ENCODE measurements around the gene GEN1. TPM values are rescaled to one million over a fixed set of nuclear protein-coding genes. Genes with fewer than 3 reads are reported as not detected.

Gene GEN1
- total and polyA plus RNA-seq, 10 of the 15 experiments (the other 5 are each of a cell fraction or from before 2014, with no cell fraction given), result 6.0 to 49.6 (median 36.0) TPM

GRCh38 chr2:17781482-17781881 lies 27.5 kb downstream of the GEN1 start:
- TF ChIP-seq MYC (IDR thresholded peaks at IDR 0.05; ENCODE audit: insufficient read depth, insufficient read length, insufficient replicate concordance, low read length, severe bottlenecking) (no peak), RELA (IDR thresholded peaks at IDR 0.05; ENCODE audit: borderline replicate concordance, partially characterized antibody) (no peak), NRF1 (conservative IDR thresholded peaks at IDR 0.05; ENCODE audit: low read depth, low read length) (no peak), IKZF2 (IDR thresholded peaks at IDR 0.05) (no peak), STAT3 (IDR thresholded peaks at IDR 0.05; ENCODE audit: low read depth, low read length) (no peak), PAX5 (IDR thresholded peaks at IDR 0.05; ENCODE audit: borderline replicate concordance, low read depth, low read length) (no peak), CREB1 (IDR thresholded peaks at IDR 0.05; ENCODE audit: low read depth) (no peak), TCF3 (IDR thresholded peaks at IDR 0.05; ENCODE audit: borderline replicate concordance, insufficient read depth, low read depth, low read length) (no peak), BACH1 (IDR thresholded peaks at IDR 0.05; ENCODE audit: borderline replicate concordance) (no peak), SPI1 (IDR thresholded peaks at IDR 0.05; ENCODE audit: borderline replicate concordance, insufficient read depth, low read depth, low read length) (no peak), HDAC6 (IDR thresholded peaks at IDR 0.05; ENCODE audit: unreplicated experiment) (no peak), FOS (IDR thresholded peaks at IDR 0.05; ENCODE audit: borderline replicate concordance, extremely low read depth, insufficient read length) (no peak), SREBF1 (IDR thresholded peaks at IDR 0.05; ENCODE audit: low read length) (no peak), ATF7 (IDR thresholded peaks at IDR 0.05; ENCODE audit: low read depth) (no peak)
- no peaks in the 10 kb centered on the region for H3K27me3 ChIP-seq (replicated peaks in 1 of 2; ENCODE audit: control insufficient read depth in 2 of 2, insufficient read depth in 2 of 2, low read length in 1 of 2)
- H3K9ac ChIP-seq (ENCODE audit: control insufficient read depth, insufficient read depth, low read length), result no peak overlapping the region
- H3K36me3 ChIP-seq (ENCODE audit: control insufficient read depth in 2 of 2, insufficient read depth in 2 of 2, low read length in 1 of 2), result peaks cover 0 to 7% of the 10 kb centered on the region in 2 experiments; a peak in 3 of 4 replicates
- intact Hi-C loops (cut with micrococcal nuclease; ENCODE audit: unreplicated experiment) (no loop called here), in situ Hi-C loops (cut with MboI) (no loop called here)
- ChIA-PET CTCF (interaction anchor here (1.2 to 1.9 kb wide), 5 partner anchors 12 to 49 kb away, joined by 3 to 8 read pairs (median 6); no protein-coding TSS in a partner anchor), SMC1A (ENCODE audit: uncharacterized antibody, unreplicated experiment) (interaction anchor here (0.6 to 4.5 kb wide), 8 partner anchors 8 to 61 kb away, joined by 3 to 21 read pairs (median 4); no protein-coding TSS in a partner anchor), RAD21 (ENCODE audit: unreplicated experiment) (interaction anchor here (1.4 kb wide), 1 partner anchor 48 kb away, joined by 3 read pairs; no protein-coding TSS in a partner anchor), POLR2A (interaction anchor here (1.4 kb wide), 2 partner anchors 12 to 18 kb away, joined by 4 read pairs; no protein-coding TSS in a partner anchor)
- H3K4me1 ChIP-seq (ENCODE audit: control insufficient read depth, insufficient read depth, low read length), result no peaks in the 10 kb centered on the region
- no peaks in the 10 kb centered on the region for H4K20me1 ChIP-seq (ENCODE audit: control insufficient read depth, insufficient read depth)
- H2AFZ ChIP-seq (ENCODE audit: control insufficient read depth, low read depth, low read length), result no peak overlapping the region
- ATAC-seq, result no peak
- DNase-seq (ENCODE audit: low read depth, low spot score), result no peak
- WGBS (ENCODE audit: insufficient coverage, insufficient replicate concordance, low lambda C conversion rate, missing lambda C conversion rate), result 95% methylated on average over 1 of the region's 1 CpG
- BruUV-seq (replicated peaks), result no TSS peak
- no peak overlapping the region for H3K27ac ChIP-seq (ENCODE audit: control insufficient read depth, insufficient read depth)
- no peak overlapping the region for H3K4me2 ChIP-seq (ENCODE audit: control insufficient read depth, insufficient read depth)
- FAIRE-seq, result no peak
- H3K79me2 ChIP-seq (ENCODE audit: control insufficient read depth, insufficient read depth, low read length), result no peaks in the 10 kb centered on the region
- H3K4me3 ChIP-seq, result no peak overlapping the region
- no peaks in the 10 kb centered on the region for H3K9me3 ChIP-seq (replicated peaks; ENCODE audit: control insufficient read depth, insufficient read depth, low read length)
